Caco-2 (cell line): Measurements from ENCODE around the gene MTO1. TPM values are rescaled to one million over a fixed set of nuclear protein-coding genes. Genes with fewer than 3 reads are reported as not detected.

Experiments
- BruUV-seq: library from RNA; stranded (reverse); fragments of 400-500 nt; replicated peaks from 2 replicates; lab custom pipeline; 2021; lab: Mats Ljungman, UMichigan
- CTCF ChIA-PET: fragments of 300-600 bp; sonication (Branson Sonifier 250); formaldehyde crosslinking; loops from one replicate; lab custom pipeline; 2022; ENCODE audit warnings: antibody characterized with exemption; lab: Charles Lee
- POLR2A ChIA-PET: fragments of 300-600 bp; sonication (Branson Sonifier 250); formaldehyde crosslinking; loops from one replicate; lab custom pipeline; 2022; ENCODE audit warnings: antibody characterized with exemption; lab: Charles Lee
- DNase-seq, 2 experiments: peaks; one replicate each; pipeline versions ENCODE4 v3.0.0 to v3.0.0-alpha.2; 2020 to 2022
- H3K27me3 ChIP-seq: replicated peaks from 2 replicates; pipeline ENCODE4 v1.6.0; 2011; ENCODE audit warnings: low read length; ENCODE audit not compliant: control insufficient read depth, insufficient read depth
- H3K36me3 ChIP-seq: 2 replicates; pipeline ENCODE4 v1.5.1; 2011; ENCODE audit warnings: low read length; ENCODE audit not compliant: control insufficient read depth, insufficient read depth
- H3K4me1 ChIP-seq: fragments of 250-450 bp; sonication (Bioruptor Pico); 2 replicates; pipeline ENCODE4 v1.5.1; 2020; ENCODE audit warnings: mild to moderate bottlenecking
- H3K4me3 ChIP-seq: 2 replicates; pipeline ENCODE4 v1.5.1; 2011; ENCODE audit warnings: low read depth, mild to moderate bottlenecking, control low read depth, low read length
- H3K9me3 ChIP-seq: fragments of 250-450 bp; sonication (Bioruptor Pico); 2 replicates; pipeline ENCODE4 v1.5.1; 2020; ENCODE audit warnings: mild to moderate bottlenecking, moderate library complexity
- H3K27ac Mint-ChIP-seq: one replicate; pipeline ENCODE4 v1.8.0; 2022; ENCODE audit warnings: mixed read lengths; ENCODE audit not compliant: unreplicated experiment
- H3K27me3 Mint-ChIP-seq: one replicate; pipeline ENCODE4 v1.8.0; 2022; ENCODE audit warnings: mixed read lengths; ENCODE audit not compliant: insufficient read depth, unreplicated experiment
- H3K36me3 Mint-ChIP-seq: one replicate; pipeline ENCODE4 v1.8.0; 2022; ENCODE audit warnings: mild to moderate bottlenecking, mixed read lengths; ENCODE audit not compliant: insufficient read depth, unreplicated experiment
- H3K4me1 Mint-ChIP-seq: one replicate; pipeline ENCODE4 v1.8.0; 2022; ENCODE audit warnings: low read depth, mixed read lengths; ENCODE audit not compliant: unreplicated experiment
- H3K4me3 Mint-ChIP-seq: one replicate; pipeline ENCODE4 v1.8.0; 2022; ENCODE audit warnings: mild to moderate bottlenecking, moderate library complexity, mixed read lengths; ENCODE audit not compliant: unreplicated experiment
- H3K9me3 Mint-ChIP-seq: one replicate; pipeline ENCODE4 v1.8.0; 2022; ENCODE audit warnings: mixed read lengths; ENCODE audit not compliant: unreplicated experiment
- intact Hi-C: fragments of 100-400 bp; cut with micrococcal nuclease; formaldehyde crosslinking; loops from one replicate; pipeline ENCODE4 v1.10.0; 2022; ENCODE audit not compliant: unreplicated experiment
- total RNA-seq: library from RNA; stranded (reverse); gene quantifications from 2 replicates; pipeline ENCODE4 v1.2.3, GENCODE V29; 2022
- TF ChIP-seq, protein P1 (sequence below), 2 experiments: fragments of 200-600 bp in 1 of 2; IDR thresholded peaks; 1 replicate in 1 of 2; 2 replicates in 1 of 2; pipeline versions ENCODE4 v1.5.1 to v1.8.0; 2011 to 2022; ENCODE audit warnings: antibody characterized with exemption in 1 of 2, control low read depth in 1 of 2, inconsistent platforms in 1 of 2, low read depth in 1 of 2, low read length in 1 of 2, mild to moderate bottlenecking in 1 of 2, moderate library complexity in 1 of 2; ENCODE audit not compliant: insufficient read depth in 1 of 2, severe bottlenecking in 1 of 2, unreplicated experiment in 1 of 2

MTO1 gene
- total RNA-seq, 1 experiment from 2014 or later = 28.7 TPM

- intact Hi-C loops = no loop called here
- DNase-seq = no peak
- Histone ChIP-seq H3K4me1 (peaks cover under 1% of the 10 kb centered on the region; the same call in 1 of the 2 replicates), H3K27me3 (no peaks in the 10 kb centered on the region), H3K4me3 (no peak overlapping the region), H3K9me3 (no peaks in the 10 kb centered on the region), H3K36me3 (peaks cover 5% of the 10 kb centered on the region; the same call in 1 of the 2 replicates)
- Mint-ChIP-seq H3K36me3 (peaks cover 94% of the 10 kb centered on the region), H3K27me3 (no peaks in the 10 kb centered on the region), H3K27ac (peak overlapping the region; percentile 60), H3K4me3 (peak overlapping the region; percentile 4), H3K9me3 (no peaks in the 10 kb centered on the region), H3K4me1 (peaks cover 5% of the 10 kb centered on the region)
- ChIA-PET CTCF (no interaction called here), POLR2A (interaction anchor here (0.9 to 1.1 kb wide), 4 partner anchors 10 to 72 kb away, joined by 3 to 16 read pairs (median 4); no protein-coding TSS in a partner anchor)
- TF ChIP-seq, protein P1, sequence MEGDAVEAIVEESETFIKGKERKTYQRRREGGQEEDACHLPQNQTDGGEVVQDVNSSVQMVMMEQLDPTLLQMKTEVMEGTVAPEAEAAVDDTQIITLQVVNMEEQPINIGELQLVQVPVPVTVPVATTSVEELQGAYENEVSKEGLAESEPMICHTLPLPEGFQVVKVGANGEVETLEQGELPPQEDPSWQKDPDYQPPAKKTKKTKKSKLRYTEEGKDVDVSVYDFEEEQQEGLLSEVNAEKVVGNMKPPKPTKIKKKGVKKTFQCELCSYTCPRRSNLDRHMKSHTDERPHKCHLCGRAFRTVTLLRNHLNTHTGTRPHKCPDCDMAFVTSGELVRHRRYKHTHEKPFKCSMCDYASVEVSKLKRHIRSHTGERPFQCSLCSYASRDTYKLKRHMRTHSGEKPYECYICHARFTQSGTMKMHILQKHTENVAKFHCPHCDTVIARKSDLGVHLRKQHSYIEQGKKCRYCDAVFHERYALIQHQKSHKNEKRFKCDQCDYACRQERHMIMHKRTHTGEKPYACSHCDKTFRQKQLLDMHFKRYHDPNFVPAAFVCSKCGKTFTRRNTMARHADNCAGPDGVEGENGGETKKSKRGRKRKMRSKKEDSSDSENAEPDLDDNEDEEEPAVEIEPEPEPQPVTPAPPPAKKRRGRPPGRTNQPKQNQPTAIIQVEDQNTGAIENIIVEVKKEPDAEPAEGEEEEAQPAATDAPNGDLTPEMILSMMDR (IDR thresholded peaks at IDR 0.05; ENCODE audit: insufficient read depth in 1 of 2, low read depth in 1 of 2, low read length in 1 of 2, severe bottlenecking in 1 of 2, unreplicated experiment in 1 of 2) = no peak
- BruUV-seq = no TSS peak
Observed at GRCh38 chr6:73513496-73513854, 51.9 kb downstream of the MTO1 start.

DNA sequence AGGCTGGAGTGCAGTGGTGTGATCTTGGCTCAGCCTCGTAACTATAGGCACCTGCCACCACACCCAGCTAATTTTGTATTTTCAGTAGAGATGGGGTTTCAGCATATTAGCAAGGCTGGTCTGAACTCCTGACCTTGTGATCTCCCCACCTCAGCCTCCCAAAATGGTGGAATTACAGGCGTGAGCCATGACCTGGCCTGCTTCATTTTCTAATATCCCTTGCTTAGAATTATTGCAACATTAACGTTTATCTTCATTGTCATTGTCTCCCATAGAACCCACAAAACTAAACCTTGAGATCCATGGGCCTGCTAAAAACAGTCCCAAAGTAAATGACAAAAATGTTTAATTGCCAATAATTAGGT is 53.2 kb downstream of the MTO1 start:
- Mint-ChIP-seq H3K4me3 (peak overlapping the region; percentile 5), H3K9me3 (no peaks in the 10 kb centered on the region), H3K27ac (peak overlapping the region; percentile 59), H3K4me1 (peaks cover 3% of the 10 kb centered on the region), H3K27me3 (no peaks in the 10 kb centered on the region), H3K36me3 (peaks cover 98% of the 10 kb centered on the region)
- Histone ChIP-seq H3K27me3 (no peaks in the 10 kb centered on the region), H3K9me3 (no peaks in the 10 kb centered on the region), H3K4me1 (peaks cover 3% of the 10 kb centered on the region; the same call in 1 of the 2 replicates), H3K36me3 (peaks cover 10% of the 10 kb centered on the region), H3K4me3 (no peak overlapping the region)
- DNase-seq = no peak
- ChIA-PET POLR2A (interaction anchor here (0.6 kb wide), 2 partner anchors 52 to 86 kb away, joined by 3 read pairs; no protein-coding TSS in a partner anchor), CTCF (interaction anchor here (0.7 kb wide), 1 partner anchor 92 kb away, joined by 3 read pairs; no protein-coding TSS in a partner anchor)
- TF ChIP-seq, protein P1 (IDR thresholded peaks at IDR 0.05; ENCODE audit: insufficient read depth in 1 of 2, low read depth in 1 of 2, low read length in 1 of 2, severe bottlenecking in 1 of 2, unreplicated experiment in 1 of 2) = no peak
- BruUV-seq = no TSS peak
- intact Hi-C loops = loop anchor here (1.0 kb wide), 3 partner anchors 66 to 96 kb away; no protein-coding TSS in a partner anchor

- Histone ChIP-seq H3K27me3 (no peaks in the 10 kb centered on the region), H3K9me3 (no peaks in the 10 kb centered on the region), H3K36me3 (peaks cover 12% of the 10 kb centered on the region), H3K4me3 (no peak overlapping the region), H3K4me1 (peaks cover 3% of the 10 kb centered on the region; the same call in 1 of the 2 replicates)
- peak overlapping the region; percentile 5 for H3K4me3 Mint-ChIP-seq
- H3K4me1 Mint-ChIP-seq = peaks cover 4% of the 10 kb centered on the region
- BruUV-seq = no TSS peak
- no peak for DNase-seq
- intact Hi-C loops = loop anchor here (1.0 kb wide), 3 partner anchors 65 to 95 kb away; no protein-coding TSS in a partner anchor
- TF ChIP-seq, protein P1 (IDR thresholded peaks at IDR 0.05; ENCODE audit: insufficient read depth in 1 of 2, low read depth in 1 of 2, low read length in 1 of 2, severe bottlenecking in 1 of 2, unreplicated experiment in 1 of 2) = no peak
- H3K9me3 Mint-ChIP-seq = no peaks in the 10 kb centered on the region
- H3K36me3 Mint-ChIP-seq = peaks cover 98% of the 10 kb centered on the region
- no peaks in the 10 kb centered on the region for H3K27me3 Mint-ChIP-seq
- ChIA-PET CTCF (interaction anchor here (0.6 to 1.0 kb wide), 4 partner anchors 54 to 138 kb away, joined by 3 to 7 read pairs (median 4); partner anchors contain the start of gene MTO1), POLR2A (interaction anchor here (0.6 to 1.0 kb wide), 4 partner anchors 9 to 107 kb away, joined by 3 to 5 read pairs (median 4); partner anchors contain the start of gene MTO1)
- H3K27ac Mint-ChIP-seq = peak overlapping the region; percentile 61
Observed at GRCh38 chr6:73515204-73515655, 53.7 kb downstream of the MTO1 start.
